HG03432 (cell line): Measurements from ENCODE around the gene HLF.
"Not testable (repeated sequence)": the region's sequence is repeated elsewhere in the genome, so short reads cannot be mapped to it uniquely, and the experiment has no call there.

Experiments used
- ATAC-seq: cut with Tn5 transposase; IDR thresholded peaks from one replicate; pipeline ENCODE4 v1.9.1; 2021; ENCODE audit warnings: mild to moderate bottlenecking, moderate library complexity; ENCODE audit not compliant: unreplicated experiment

HLF gene

GRCh38 chr17:55323518-55324295, 58.9 kb downstream of the HLF start:
- no peak for ATAC-seq

DNA sequence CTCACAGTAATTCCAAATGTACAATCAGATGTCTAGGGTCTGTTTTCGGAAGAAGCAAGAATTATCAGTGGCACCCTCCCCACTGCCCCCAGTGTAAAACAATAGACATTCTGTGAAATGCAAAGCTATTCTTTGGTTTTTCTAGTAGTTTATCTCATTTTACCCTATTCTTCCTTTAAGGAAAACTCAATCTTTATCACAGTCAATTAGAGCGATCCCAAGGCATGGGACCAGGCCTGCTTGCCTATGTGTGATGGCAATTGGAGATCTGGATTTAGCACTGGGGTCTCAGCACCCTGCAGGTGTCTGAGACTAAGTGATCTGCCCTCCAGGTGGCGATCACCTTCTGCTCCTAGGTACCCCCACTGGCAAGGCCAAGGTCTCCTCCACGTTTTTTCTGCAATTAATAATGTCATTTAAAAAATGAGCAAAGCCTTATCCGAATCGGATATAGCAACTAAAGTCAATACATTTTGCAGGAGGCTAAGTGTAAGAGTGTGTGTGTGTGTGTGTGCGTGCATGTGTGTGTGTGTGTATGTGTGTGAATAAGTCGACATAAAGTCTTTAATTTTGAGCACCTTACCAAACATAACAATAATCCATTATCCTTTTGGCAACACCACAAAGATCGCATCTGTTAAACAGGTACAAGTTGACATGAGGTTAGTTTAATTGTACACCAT, 59.7 kb downstream of the HLF start:
- ATAC-seq: no peak

- no peak for ATAC-seq
Observed at GRCh38 chr17:55325406-55325805, 60.6 kb downstream of the HLF start.

GRCh38 chr17:55326030-55326429, 61.3 kb downstream of the HLF start:
- no peak for ATAC-seq

DNA sequence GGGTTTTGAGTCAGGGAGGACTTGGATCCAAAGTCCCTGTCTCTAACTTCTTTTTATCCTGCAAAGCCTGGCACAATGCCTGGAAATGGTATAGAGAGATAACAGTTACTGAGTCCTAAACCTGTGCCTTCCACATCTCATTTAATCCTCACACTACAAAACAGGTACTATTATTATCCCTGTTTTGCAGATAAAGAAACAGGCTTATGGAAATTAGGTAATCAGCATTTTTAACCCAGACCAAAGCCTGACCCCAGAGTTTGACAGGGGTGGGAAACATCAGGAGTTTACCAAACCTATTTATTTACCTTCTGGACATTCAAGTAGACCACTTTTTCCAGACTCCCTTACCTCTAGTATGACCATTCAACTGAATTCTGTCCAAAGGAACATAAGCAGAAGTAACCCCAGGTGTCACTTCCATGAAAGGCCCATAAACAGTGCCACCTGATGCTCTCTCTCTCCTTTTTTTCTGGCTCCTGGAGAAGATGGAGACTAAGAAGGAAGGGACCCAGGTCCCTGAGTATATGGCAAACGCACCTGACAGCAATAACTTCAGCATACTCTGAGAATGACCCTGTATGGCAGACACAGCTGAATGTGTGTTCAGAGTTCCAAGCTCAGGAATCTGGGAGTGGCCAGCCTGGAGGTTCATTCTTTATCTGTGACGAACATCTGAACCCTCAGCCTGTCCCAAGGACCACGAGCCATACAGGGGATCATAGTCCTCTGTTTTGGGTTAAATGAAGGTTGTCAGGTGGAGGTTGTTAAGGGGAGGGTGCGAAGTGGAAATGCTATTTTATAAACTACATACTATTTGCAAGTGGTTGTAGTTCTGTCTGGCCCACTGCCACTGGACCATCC, 62.7 kb downstream of the HLF start:
- no peak for ATAC-seq

DNA sequence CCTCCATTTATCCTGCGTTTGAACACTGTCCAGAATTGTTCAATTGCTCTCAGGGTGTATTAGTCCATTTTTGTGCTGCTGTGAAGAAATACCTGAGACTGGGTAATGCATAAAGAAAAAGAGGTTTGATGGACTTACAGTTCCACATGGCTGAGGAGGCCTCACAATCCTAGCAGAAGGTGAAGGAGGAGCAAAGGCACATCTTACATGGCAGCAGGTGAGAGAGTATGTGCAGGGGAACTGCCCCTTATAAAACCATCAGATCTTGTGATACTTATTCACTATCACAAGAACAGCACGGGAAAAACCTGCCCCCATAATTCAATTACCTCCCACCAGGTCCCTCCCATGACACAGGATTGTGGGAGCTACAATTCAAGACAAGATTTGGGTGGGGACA, 63.8 kb downstream of the HLF start:
- not testable (repeated sequence) for ATAC-seq

GRCh38 chr17:55330344-55330933, 65.7 kb downstream of the HLF start:
- no peak for ATAC-seq

GRCh38 chr17:55332296-55333041, 67.7 kb downstream of the HLF start:
- no peak for ATAC-seq

GRCh38 chr17:55334285-55334684, 69.5 kb downstream of the HLF start:
- no peak for ATAC-seq

GRCh38 chr17:55334881-55335540, 70.3 kb downstream of the HLF start:
- no peak for ATAC-seq

- ATAC-seq: no peak
Observed at GRCh38 chr17:55335625-55336024, 70.9 kb downstream of the HLF start.

GRCh38 chr17:55336426-55336825, 71.7 kb downstream of the HLF start:
- ATAC-seq: no peak

GRCh38 chr17:55340176-55340575, 75.4 kb downstream of the HLF start:
- ATAC-seq: no peak

DNA sequence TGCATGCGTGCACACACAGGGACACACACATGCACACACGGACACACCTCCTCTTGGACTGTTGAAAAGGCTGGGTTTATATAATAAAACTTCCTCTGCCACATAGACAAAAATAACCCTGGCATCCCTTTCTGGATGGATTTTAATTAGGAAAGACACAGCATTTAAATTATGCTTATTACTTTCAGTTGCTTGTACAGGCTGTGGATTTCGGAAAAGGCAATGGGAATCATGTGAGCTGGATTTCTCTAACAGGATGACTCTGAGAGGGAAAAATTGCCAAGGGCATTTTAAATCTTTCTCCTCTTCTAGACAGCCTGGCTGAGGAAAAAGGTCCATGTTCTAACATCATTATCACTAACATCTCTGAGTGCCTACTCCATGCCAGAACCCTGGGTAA, 75.9 kb downstream of the HLF start:
- ATAC-seq: no peak

GRCh38 chr17:55341432-55341831, 76.7 kb downstream of the HLF start:
- peak; percentile 64 for ATAC-seq

DNA sequence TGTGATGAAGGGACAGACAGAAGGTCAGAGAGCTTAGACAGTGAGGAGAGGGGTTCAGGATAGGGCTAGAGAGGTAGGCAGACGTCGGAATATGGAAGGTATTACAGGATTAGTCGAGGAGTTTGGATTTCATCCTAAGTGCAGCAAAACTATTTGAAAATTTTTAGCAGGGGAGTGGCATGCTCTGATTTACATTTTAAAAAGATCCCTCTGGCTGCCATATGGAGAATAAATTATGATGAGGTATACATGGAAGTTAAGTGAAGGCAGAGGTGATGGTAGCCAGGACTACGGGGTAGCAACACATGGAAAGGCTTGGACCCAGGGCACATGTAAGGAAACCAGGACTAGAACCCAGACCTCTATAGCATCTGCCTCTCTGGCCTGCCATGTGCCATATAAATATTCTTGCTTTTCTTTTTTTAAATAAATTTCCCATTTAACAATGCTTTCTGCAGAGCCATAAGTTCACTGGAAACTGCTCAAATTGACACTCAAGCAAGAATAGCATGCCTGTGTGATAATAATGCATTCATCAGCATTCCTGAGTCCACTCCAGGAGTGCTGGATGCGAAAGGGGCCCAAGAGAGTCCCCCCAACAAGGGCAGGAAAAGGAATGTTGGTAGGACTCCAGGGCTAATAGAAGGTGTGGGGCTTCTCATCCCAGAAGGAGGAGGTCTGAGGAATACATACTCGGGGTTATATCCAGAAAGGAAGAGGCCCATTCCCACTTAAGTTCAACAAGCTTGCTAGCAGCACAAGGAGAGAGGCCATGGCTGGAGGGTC, 78.2 kb downstream of the HLF start:
- ATAC-seq: no peak

DNA sequence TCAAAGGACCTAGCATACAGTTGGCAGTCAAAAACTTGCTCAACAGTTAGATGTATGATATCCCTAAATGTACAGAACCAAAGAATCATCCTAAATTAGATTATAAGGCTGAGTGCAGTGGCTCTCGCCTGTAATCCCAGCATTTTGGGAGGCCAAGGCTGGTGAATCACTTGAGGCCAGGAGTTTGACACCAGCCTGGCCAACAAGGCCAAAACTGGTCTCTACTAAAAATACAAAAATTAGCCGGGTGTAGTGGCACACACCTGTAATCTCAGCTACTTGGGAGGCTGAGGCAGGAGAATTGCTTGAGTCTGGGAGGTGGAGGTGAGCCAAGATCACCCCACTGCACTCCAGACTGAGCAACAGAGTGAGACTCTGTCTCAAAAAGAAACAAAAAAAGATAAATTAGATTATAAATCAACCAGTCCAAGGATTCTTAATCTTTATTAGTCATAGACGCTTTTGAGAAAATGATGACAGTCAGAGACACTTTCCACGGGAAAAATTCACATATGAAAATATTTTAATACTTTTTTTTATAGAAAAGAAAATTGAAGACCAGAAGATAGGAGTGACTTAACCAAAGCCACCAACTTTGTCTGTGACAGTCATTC, 79.2 kb downstream of the HLF start:
- ATAC-seq: no peak

GRCh38 chr17:55344514-55344997, 79.8 kb downstream of the HLF start:
- ATAC-seq: no peak

- ATAC-seq: no peak
Observed at GRCh38 chr17:55345132-55345531, 80.4 kb downstream of the HLF start.
